BJ (cell line): ENCODE results near the gene KRABD2.

ENCODE experiments used
- CTCF ChIA-PET: fragments of 350-600 bp; formaldehyde crosslinking; extraction: SDS; loops from one replicate; lab custom pipeline; 2021; ENCODE audit warnings: antibody characterized with exemption, inconsistent platforms; lab: Yijun Ruan, JAX
- POLR2A ChIA-PET: fragments of 300-600 bp; sonication (Branson Sonifier 250); formaldehyde crosslinking; extraction: SDS; loops from one replicate; lab custom pipeline; 2021; ENCODE audit warnings: antibody characterized with exemption; lab: Charles Lee
- DNase-seq: peaks from one replicate; pipeline ENCODE4 v3.0.0-alpha.2; 2011; ENCODE audit warnings: low read depth
- H3K27me3 ChIP-seq: 2 replicates; pipeline ENCODE4 v1.6.0; 2011; ENCODE audit warnings: low read length; ENCODE audit not compliant: control insufficient read depth, insufficient read depth
- H3K36me3 ChIP-seq: 2 replicates; pipeline ENCODE4 v1.5.1; 2011; ENCODE audit warnings: low read length; ENCODE audit not compliant: control insufficient read depth, insufficient read depth
- H3K4me3 ChIP-seq: 2 replicates; pipeline ENCODE4 v1.5.1; 2011; ENCODE audit warnings: low read depth, mild to moderate bottlenecking, control low read depth, low read length
- TF ChIP-seq, protein P1 (sequence below): IDR thresholded peaks from 2 replicates; pipeline ENCODE4 v1.5.1; 2011; ENCODE audit warnings: low read depth, mild to moderate bottlenecking, control low read depth, inconsistent platforms, low read length, moderate library complexity; ENCODE audit not compliant: insufficient read depth

The KRABD2 gene

DNA sequence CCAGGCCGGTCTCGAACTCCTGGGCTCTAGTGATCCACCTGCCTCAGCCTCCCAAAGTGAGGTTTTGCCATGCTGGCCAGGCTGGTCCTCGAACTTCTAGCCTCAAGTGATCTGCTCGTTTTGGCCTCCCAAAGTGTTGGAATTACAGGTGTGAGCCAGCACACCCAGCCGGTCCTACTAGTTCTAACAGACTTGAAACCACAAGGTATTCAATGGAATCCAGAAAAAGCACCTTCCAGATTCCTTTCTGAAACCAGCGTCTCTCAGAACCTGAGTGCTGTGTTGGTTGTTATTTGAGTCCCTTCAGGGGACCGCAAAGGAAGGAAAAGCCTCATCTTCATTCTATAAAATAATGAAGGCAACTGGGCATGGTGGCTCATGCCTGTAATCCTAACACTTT lies 4.1 kb downstream of the KRABD2 start:
- Histone ChIP-seq H3K27me3 (no peaks in the 10 kb centered on the region), H3K4me3 (no peak overlapping the region), H3K36me3 (peaks cover 4% of the 10 kb centered on the region)
- DNase-seq, result no peak
- POLR2A ChIA-PET, result no interaction called here
- TF ChIP-seq, protein P1, sequence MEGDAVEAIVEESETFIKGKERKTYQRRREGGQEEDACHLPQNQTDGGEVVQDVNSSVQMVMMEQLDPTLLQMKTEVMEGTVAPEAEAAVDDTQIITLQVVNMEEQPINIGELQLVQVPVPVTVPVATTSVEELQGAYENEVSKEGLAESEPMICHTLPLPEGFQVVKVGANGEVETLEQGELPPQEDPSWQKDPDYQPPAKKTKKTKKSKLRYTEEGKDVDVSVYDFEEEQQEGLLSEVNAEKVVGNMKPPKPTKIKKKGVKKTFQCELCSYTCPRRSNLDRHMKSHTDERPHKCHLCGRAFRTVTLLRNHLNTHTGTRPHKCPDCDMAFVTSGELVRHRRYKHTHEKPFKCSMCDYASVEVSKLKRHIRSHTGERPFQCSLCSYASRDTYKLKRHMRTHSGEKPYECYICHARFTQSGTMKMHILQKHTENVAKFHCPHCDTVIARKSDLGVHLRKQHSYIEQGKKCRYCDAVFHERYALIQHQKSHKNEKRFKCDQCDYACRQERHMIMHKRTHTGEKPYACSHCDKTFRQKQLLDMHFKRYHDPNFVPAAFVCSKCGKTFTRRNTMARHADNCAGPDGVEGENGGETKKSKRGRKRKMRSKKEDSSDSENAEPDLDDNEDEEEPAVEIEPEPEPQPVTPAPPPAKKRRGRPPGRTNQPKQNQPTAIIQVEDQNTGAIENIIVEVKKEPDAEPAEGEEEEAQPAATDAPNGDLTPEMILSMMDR, result no peak
- CTCF ChIA-PET, result no interaction called here

DNA sequence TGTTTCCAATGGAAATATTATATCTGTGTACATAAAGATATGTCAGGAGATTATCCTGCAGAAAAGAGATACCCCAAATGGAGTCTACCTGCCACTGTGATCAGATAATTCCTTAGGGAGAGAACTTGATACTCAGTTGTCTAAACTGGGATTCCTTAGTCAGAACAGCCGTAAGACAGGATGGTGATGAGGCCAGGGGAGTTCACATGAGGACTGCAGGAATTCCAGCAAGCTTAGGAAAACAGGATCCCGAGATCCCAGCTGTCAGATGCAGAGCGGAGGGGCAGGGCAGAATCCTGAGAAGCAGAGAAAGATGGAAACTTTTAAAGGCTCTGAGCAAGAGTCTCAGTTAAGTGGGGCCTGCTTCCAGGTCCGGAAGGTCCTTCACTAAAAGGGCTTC lies 4.7 kb downstream of the KRABD2 start:
- ChIA-PET CTCF (no interaction called here), POLR2A (no interaction called here)
- TF ChIP-seq, protein P1, result no peak
- no peak for DNase-seq
- H3K27me3 ChIP-seq, result no peaks in the 10 kb centered on the region
- H3K36me3 ChIP-seq, result peaks cover 3% of the 10 kb centered on the region
- no peak overlapping the region for H3K4me3 ChIP-seq

DNA sequence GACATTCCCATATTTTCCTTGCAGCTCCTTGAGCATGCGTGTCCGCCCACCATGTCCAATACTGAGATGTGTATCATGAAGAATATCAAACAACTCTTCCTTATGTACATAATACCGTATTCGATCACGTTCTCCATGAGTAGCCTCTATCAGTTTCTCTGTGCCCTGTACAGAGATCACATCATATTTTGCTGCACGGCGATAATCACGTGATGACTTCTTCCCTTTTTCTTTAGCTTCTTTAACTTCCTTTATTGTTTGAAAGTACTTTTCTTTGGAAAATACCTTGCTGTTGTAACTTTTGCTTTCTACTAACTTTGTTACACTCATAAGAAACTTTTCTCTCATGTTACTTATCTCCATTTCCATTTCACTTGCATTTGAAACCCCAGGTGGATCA lies 6.6 kb downstream of the KRABD2 start:
- Histone ChIP-seq H3K36me3 (peaks cover 2% of the 10 kb centered on the region), H3K27me3 (no peaks in the 10 kb centered on the region), H3K4me3 (no peak overlapping the region)
- POLR2A ChIA-PET, result no interaction called here
- DNase-seq, result no peak
- CTCF ChIA-PET, result interaction anchor here (1.2 to 1.7 kb wide), 2 partner anchors 12 to 14 kb away, joined by 4 to 8 read pairs; no protein-coding TSS in a partner anchor
- TF ChIP-seq, protein P1, result no peak

DNA sequence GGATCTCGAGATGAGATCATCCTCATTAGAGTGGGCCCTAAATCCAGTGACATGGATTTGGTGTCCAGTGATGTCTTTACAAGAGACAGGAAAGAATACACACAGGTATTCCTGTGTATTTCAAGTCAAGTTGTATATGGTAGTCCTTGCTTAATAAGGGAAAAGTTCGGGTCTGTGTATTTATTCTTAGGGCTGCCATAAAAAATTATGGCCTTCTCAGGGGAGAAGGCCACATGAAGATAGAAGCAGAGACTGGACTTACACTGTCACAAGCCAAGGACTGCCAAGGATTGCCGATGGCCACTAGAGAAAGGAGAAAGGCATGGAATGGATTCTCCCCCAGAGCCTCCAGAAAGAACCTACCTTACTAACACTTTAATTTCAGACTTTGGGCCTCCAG lies 8.3 kb downstream of the KRABD2 start:
- CTCF ChIA-PET, result interaction anchor here (1.7 kb wide), 1 partner anchor 14 kb away, joined by 8 read pairs; no protein-coding TSS in a partner anchor
- H3K36me3 ChIP-seq, result peaks cover 2% of the 10 kb centered on the region
- POLR2A ChIA-PET, result no interaction called here
- no peaks in the 10 kb centered on the region for H3K27me3 ChIP-seq
- DNase-seq, result no peak
- TF ChIP-seq, protein P1, result no peak
- no peak overlapping the region for H3K4me3 ChIP-seq

DNA sequence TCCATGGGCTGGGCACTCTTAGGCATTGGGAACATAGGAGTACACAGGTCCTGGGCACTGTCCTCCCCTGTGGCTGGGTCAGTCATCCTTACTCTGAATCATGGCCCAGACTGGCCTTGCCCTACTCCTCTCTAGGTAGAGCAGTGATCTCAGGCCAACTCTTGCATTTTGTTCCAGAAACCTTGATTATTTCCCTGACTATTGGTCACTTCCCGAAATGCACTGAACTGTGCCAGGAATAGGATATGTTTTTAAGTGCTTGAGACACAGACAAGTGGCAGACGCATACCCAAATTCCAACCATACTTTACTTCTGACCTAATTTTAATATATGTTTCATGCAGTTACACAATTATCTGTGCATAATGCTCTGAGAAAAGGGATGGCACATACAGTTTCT lies 10.3 kb downstream of the KRABD2 start:
- CTCF ChIA-PET, result no interaction called here
- Histone ChIP-seq H3K4me3 (no peak overlapping the region), H3K27me3 (no peaks in the 10 kb centered on the region), H3K36me3 (peaks cover 2% of the 10 kb centered on the region)
- DNase-seq, result no peak
- TF ChIP-seq, protein P1, result no peak
- POLR2A ChIA-PET, result no interaction called here
